ENCODE results near the gene COPE. TPM values are rescaled to one million over a fixed set of nuclear protein-coding genes. Genes with fewer than 3 reads are reported as not detected.

The COPE gene
- total and polyA plus RNA-seq, 2 of the 8 experiments (the other 6 are each of a cell fraction or from before 2014, with no cell fraction given): 178 to 356 TPM

- TF ChIP-seq MAFK (IDR thresholded peaks at IDR 0.05; ENCODE audit: low read depth, low read length): no peak
- 0 out of 2 replicates have a peak, but pooled peaks have one; percentile 40 for TF ChIP-seq SP4 (IDR thresholded peaks at IDR 0.05; ENCODE audit: low read length)
- TF ChIP-seq CHD2 (IDR thresholded peaks at IDR 0.05; ENCODE audit: low read length): no peak
- TF ChIP-seq CTCF (IDR thresholded peaks at IDR 0.05; ENCODE audit: control extremely low read depth in 1 of 3, insufficient read depth in 1 of 3, low read depth in 1 of 3, low read length in 3 of 3): no peak
- no peak for TF ChIP-seq KDM5A (IDR thresholded peaks at IDR 0.05; ENCODE audit: low read length)
- TF ChIP-seq CTBP2 (IDR thresholded peaks at IDR 0.05; ENCODE audit: borderline replicate concordance, insufficient read depth, insufficient read length, low read length): no peak
- TF ChIP-seq POU5F1 (IDR thresholded peaks at IDR 0.05; ENCODE audit: low read depth, low read length): no peak
- TF ChIP-seq JUN (IDR thresholded peaks at IDR 0.05; ENCODE audit: low read depth, low read length): no peak
- peak; percentile 73 for TF ChIP-seq SP1 (IDR thresholded peaks at IDR 0.05; ENCODE audit: low read depth, low read length)
- no peak for TF ChIP-seq GTF2F1 (IDR thresholded peaks at IDR 0.05; ENCODE audit: borderline replicate concordance, low read depth, low read length)
- TF ChIP-seq KDM1A (IDR thresholded peaks at IDR 0.05; ENCODE audit: borderline replicate concordance, low read length): no peak
- TF ChIP-seq BCL11A (IDR thresholded peaks at IDR 0.05; ENCODE audit: low read depth in 2 of 2, low read length in 2 of 2): no peak
- no peak for TF ChIP-seq RFX5 (IDR thresholded peaks at IDR 0.05; ENCODE audit: borderline replicate concordance, low read depth, low read length)
- TF ChIP-seq TAF7 (optimal IDR thresholded peaks at IDR 0.05; ENCODE audit: borderline replicate concordance, low read depth, low read length): no peak
- TF ChIP-seq JUND (IDR thresholded peaks at IDR 0.05; ENCODE audit: low read length): no peak
- TF ChIP-seq SRF (IDR thresholded peaks at IDR 0.05; ENCODE audit: low read depth, low read length): no peak
- no peak for TF ChIP-seq EZH2 (IDR thresholded peaks at IDR 0.05; ENCODE audit: low read depth, low read length, severe bottlenecking)
- no peak for TF ChIP-seq PHF8 (conservative IDR thresholded peaks at IDR 0.05; ENCODE audit: low read depth, low read length)
These were observed 13.1 kb upstream of the COPE start (continued) for GRCh38 chr19:18932216-18932841.
